ENCODE measurements around the gene C1GALT1. TPM values are rescaled to one million over a fixed set of nuclear protein-coding genes. Genes with fewer than 3 reads are reported as not detected.

Gene C1GALT1
- total and polyA plus RNA-seq, 9 of the 15 experiments (the other 6 are each of a cell fraction or from before 2014, with no cell fraction given): 5.0 to 33.2 (median 24.1) TPM

GRCh38 chr7:7212612-7213011 lies 30.3 kb downstream of the C1GALT1 start:
- WGBS (ENCODE audit: insufficient coverage, low coverage, missing lambda C conversion rate): 93% methylated on average over 2 of the region's 2 CpGs
- intact Hi-C loops (cut with micrococcal nuclease): no loop called here
- H2AFZ ChIP-seq (ENCODE audit: low read depth, low read length): no peak overlapping the region
- no peaks in the 10 kb centered on the region for H3K27me3 ChIP-seq (ENCODE audit: control insufficient read depth in 2 of 2, insufficient read depth in 2 of 2, low read length in 2 of 2)
- H3K9me1 ChIP-seq (ENCODE audit: control insufficient read depth, insufficient read depth, low read length): no peaks in the 10 kb centered on the region
- no peak overlapping the region for H3K4me3 ChIP-seq
- no peaks in the 10 kb centered on the region for H4K20me1 ChIP-seq (replicated peaks; ENCODE audit: control insufficient read depth, insufficient read depth, low read length)
- H3K4me2 ChIP-seq (ENCODE audit: insufficient read depth, low read length): no peak overlapping the region
- TF ChIP-seq DIDO1 (tag; IDR thresholded peaks at IDR 0.05; ENCODE audit: low read depth): no peak
- no peak for TF ChIP-seq HEY1 (CRISPR knock-in tag; IDR thresholded peaks at IDR 0.05; ENCODE audit: borderline replicate concordance)
- no peak for TF ChIP-seq ZNF668 (CRISPR knock-in tag; IDR thresholded peaks at IDR 0.05)
- TF ChIP-seq E2F1 (CRISPR knock-in tag; IDR thresholded peaks at IDR 0.05): no peak
- peak; percentile 97 for TF ChIP-seq ZNF57 (CRISPR knock-in tag; IDR thresholded peaks at IDR 0.05)
- H3K9me3 ChIP-seq (replicated peaks; ENCODE audit: control insufficient read depth, insufficient read depth, low read depth, low read length): no peaks in the 10 kb centered on the region; the same call in 1 of the 2 replicates
- in situ Hi-C loops (cut with MboI): no loop called here
- BruUV-seq (replicated peaks): no TSS peak
- H3K36me3 ChIP-seq (ENCODE audit: control insufficient read depth, insufficient read depth, low read length): peaks cover 20% of the 10 kb centered on the region; the same call in 2 of the 3 replicates
- no peak overlapping the region for H3K9ac ChIP-seq (ENCODE audit: insufficient read depth in 1 of 2, low read depth in 2 of 2, low read length in 2 of 2)
- H3K4me1 ChIP-seq (replicated peaks in 1 of 2; ENCODE audit: control insufficient read depth in 2 of 2, insufficient read depth in 2 of 2, low read length in 2 of 2): peaks cover 4 to 6% of the 10 kb centered on the region in 2 experiments; a peak in 3 of 5 replicates
- ChIA-PET POLR2A (no interaction called here), CTCF (ENCODE audit: low intra/inter-chr PET ratio) (no interaction called here)
- H3K79me2 ChIP-seq (ENCODE audit: control insufficient read depth, insufficient read depth, low read length): peaks cover 43% of the 10 kb centered on the region
- DNase-seq (ENCODE audit: extremely low read depth in 1 of 4, low spot score in 3 of 4) (no peak), FAIRE-seq (no peak), ATAC-seq (no peak)
- H3K27ac ChIP-seq (ENCODE audit: extremely low read depth, low read depth, low read length): no peak overlapping the region

Data from K562 (cell line).